Kidney (tissue), 14 donors: ENCODE results near the gene GTPBP6. TPM values are rescaled to one million over a fixed set of nuclear protein-coding genes. Genes with fewer than 3 reads are reported as not detected.

Source experiments
- DNase-seq, 5 donors: peaks; one replicate each; pipeline ENCODE4 v3.0.0-alpha.2; 2013 to 2020
- FAIRE-seq: peaks from 2 replicates; lab custom pipeline; 2012; peaks lifted over from hg19 to GRCh38; lab: Jason Lieb, UNC
- H3K27ac ChIP-seq, 2 donors: one replicate each; pipeline ENCODE4 v1.7.0; 2013; ENCODE audit warnings: low read depth in 2 of 2, low read length in 2 of 2, inconsistent platforms in 1 of 2
- H3K27me3 ChIP-seq: one replicate; pipeline ENCODE4 v1.7.1; 2013; ENCODE audit warnings: low read length, inconsistent platforms; ENCODE audit not compliant: control insufficient read depth, insufficient read depth
- H3K36me3 ChIP-seq, 3 donors: one replicate each; pipeline versions ENCODE4 v1.7.0 to v1.7.1; 2013; ENCODE audit warnings: low read length in 3 of 3, control low read depth in 1 of 3, inconsistent platforms in 1 of 3; ENCODE audit not compliant: insufficient read depth in 3 of 3, control insufficient read depth in 2 of 3
- H3K4me1 ChIP-seq, 3 donors: one replicate each; pipeline versions ENCODE4 v1.7.0 to v1.7.1; 2013; ENCODE audit warnings: low read length in 3 of 3, inconsistent platforms in 1 of 3, low read depth in 1 of 3; ENCODE audit not compliant: control insufficient read depth in 2 of 3, insufficient read depth in 2 of 3
- H3K4me3 ChIP-seq, 3 donors: one replicate each; pipeline versions ENCODE4 v1.7.0 to v1.8.1; 2013; ENCODE audit warnings: low read length in 3 of 3, control low read depth in 1 of 3, inconsistent platforms in 1 of 3
- H3K9ac ChIP-seq, 3 donors: one replicate each; pipeline versions ENCODE4 v1.7.0 to v1.7.1; 2013; ENCODE audit warnings: low read length in 3 of 3, control low read depth in 1 of 3, inconsistent platforms in 1 of 3
- H3K9me3 ChIP-seq, 3 donors: one replicate each; pipeline versions ENCODE4 v1.7.0 to v1.7.1; 2013; ENCODE audit warnings: low read length in 3 of 3, control low read depth in 1 of 3, inconsistent platforms in 1 of 3; ENCODE audit not compliant: control insufficient read depth in 2 of 3, insufficient read depth in 1 of 3
- CTCF ChIP-seq: IDR thresholded peaks from 3 replicates; pipeline ENCODE4 v1.5.1; 2012; ENCODE audit warnings: mild to moderate bottlenecking, moderate library complexity, borderline replicate concordance; ENCODE audit not compliant: insufficient read depth; ENCODE audit errors: extremely low read depth
- intact Hi-C: fragments of 100-400 bp; cut with DNase I; formaldehyde crosslinking; loops from one replicate; pipeline ENCODE4 v1.11.1; 2022
- polyA plus RNA-seq: library from polyadenylated mRNA; stranded (reverse); fragments of 350-450 nt; fragmentation: Illumina TruSeq; extraction: RNeasy Lipid Tissue Mini Kit (QIAGEN cat#74804); gene quantifications from one replicate; pipeline ENCODE4 v1.2.3, GENCODE V29; 2014; ENCODE audit warnings: low read depth, low replicate concordance; ENCODE audit not compliant: insufficient read depth
- total RNA-seq: library from RNA; stranded (reverse); fragmentation: NEBNext Ultra II Directional; extraction: Animal tissue kit (Norgen Biotek cat#: 25700); gene quantifications from one replicate; pipeline ENCODE4 v1.2.1, GENCODE V29; 2021
- donor health status: control.
- donor health status: control.
- donor health status: control.
- donor health status: control.
- donor health status: control.
- donor health status: DM: yes; HTN: yes; CAD: no.
- donor health status: Normal renal cell carcinoma (clear cell type).

The GTPBP6 gene
- total and polyA plus RNA-seq, 2 donors from 2014 or later, result 50.1 to 61.9 TPM

DNA sequence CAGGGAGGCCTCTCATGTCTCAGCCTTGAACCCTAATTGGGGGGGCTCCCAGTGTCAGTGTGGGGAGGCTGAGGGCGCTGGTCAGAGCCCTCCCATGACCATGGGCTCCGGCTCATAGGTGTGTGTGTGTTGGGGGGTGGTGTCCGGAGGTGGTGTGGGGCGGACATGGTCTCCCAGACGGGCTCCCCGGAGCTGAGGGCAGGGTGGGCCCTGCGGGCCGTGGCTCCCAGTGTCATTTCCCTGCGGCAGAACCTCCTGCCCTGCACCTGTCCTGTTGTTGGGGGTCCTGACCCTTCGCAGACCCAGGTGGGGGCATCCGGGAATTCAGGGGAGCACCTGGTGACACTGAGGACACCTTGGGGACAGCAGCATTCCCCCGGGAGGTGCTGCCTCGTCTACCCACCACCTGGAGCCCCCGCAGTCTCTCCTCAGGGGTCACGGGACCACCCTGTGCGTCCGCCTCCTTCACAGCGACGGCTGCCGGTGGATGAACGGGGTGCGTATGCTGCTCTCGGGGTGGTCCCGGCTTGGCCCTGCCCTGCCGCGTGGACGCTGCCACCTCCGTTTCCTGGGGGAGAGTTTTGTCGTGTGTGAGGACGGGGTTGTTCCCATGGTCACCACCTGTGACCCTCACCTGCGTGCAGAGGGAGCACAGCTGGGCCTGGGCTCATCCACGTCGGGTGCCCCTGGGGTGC is 14.5 kb upstream of the GTPBP6 start:
- FAIRE-seq (no peak), DNase-seq (peak in 1 of 5 donors; percentile 65)
- no peak for TF ChIP-seq CTCF
- intact Hi-C loops, result no loop called here
- Histone ChIP-seq H3K27ac (no peak overlapping the region), H3K4me1 (peaks cover 0 to 5% (median 0%) of the 10 kb centered on the region in 3 donors), H3K4me3 (no peak overlapping the region), H3K9me3 (no peaks in the 10 kb centered on the region), H3K9ac (no peak overlapping the region), H3K27me3 (no peaks in the 10 kb centered on the region), H3K36me3 (no peaks in the 10 kb centered on the region)

- intact Hi-C loops, result no loop called here
Observed at GRCh38 chrX:332496-332860, 13.9 kb upstream of the GTPBP6 start.

DNA sequence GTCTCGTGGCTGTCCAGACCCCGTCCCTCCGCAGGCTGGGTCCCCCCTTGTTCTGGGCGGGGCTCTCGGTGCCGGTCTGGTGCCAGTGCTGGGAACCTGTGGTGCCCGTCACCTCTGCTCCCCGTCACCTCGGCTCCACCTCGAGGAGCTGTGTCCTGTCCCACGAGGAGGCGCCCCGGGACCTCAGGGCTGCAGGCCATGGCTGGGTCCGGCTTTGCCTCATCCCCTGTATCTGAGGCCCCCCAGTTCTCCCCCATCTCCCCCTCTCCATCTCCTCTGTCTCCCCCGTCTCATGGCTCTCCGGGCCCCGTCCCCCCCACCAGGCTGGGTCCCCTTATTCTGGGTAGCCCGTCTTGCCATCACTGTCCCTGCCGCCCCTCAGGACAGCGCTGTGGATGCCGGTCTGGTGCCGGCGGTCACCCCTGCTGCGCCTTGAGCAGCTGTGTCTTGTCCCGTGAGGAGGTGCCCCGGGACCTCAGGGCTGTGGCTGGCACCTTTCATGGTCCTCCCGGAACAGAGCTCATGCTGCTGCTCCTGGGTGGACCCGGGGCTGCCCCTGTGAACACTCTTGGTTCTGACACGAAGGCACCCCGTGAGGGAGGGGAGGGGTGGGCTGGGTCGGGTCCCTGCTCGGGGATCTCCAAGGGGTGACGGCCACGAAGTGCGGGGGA is 13.4 kb upstream of the GTPBP6 start:
- no peak for FAIRE-seq
- Histone ChIP-seq H3K4me1 (peaks cover 0 to 5% (median 0%) of the 10 kb centered on the region in 3 donors), H3K36me3 (no peaks in the 10 kb centered on the region), H3K9ac (no peak overlapping the region), H3K4me3 (no peak overlapping the region), H3K27me3 (no peaks in the 10 kb centered on the region), H3K27ac (no peak overlapping the region), H3K9me3 (no peaks in the 10 kb centered on the region)
- DNase-seq, result peak in 2 of 5 donors; percentile 63 to 70
- intact Hi-C loops, result no loop called here
- no peak for TF ChIP-seq CTCF

More at GRCh38 chrX:332496-332860, 13.9 kb upstream of the GTPBP6 start:
- no peak for TF ChIP-seq CTCF
- Histone ChIP-seq H3K4me3 (no peak overlapping the region), H3K9me3 (no peaks in the 10 kb centered on the region), H3K4me1 (peaks cover 0 to 5% (median 0%) of the 10 kb centered on the region in 3 donors), H3K36me3 (no peaks in the 10 kb centered on the region), H3K9ac (no peak overlapping the region), H3K27me3 (no peaks in the 10 kb centered on the region), H3K27ac (no peak overlapping the region)
- DNase-seq (no peak), FAIRE-seq (no peak)
